Breast epithelium (tissue), 3 donors: ENCODE results near the gene HEPN1.

Experiments used
- CTCF ChIP-seq, 3 donors: fragments of 450-650 bp; IDR thresholded peaks; one replicate each; pipeline ENCODE4 v1.5.1; 2016 to 2017; ENCODE audit warnings: antibody characterized with exemption in 3 of 3, mild to moderate bottlenecking in 3 of 3, moderate library complexity in 3 of 3
- POLR2AphosphoS5 ChIP-seq, 3 donors: sonication (generic); formaldehyde crosslinking; IDR thresholded peaks; one replicate each; pipeline ENCODE4 v1.6.1; 2017; ENCODE audit warnings: antibody characterized with exemption in 3 of 3

GRCh38 chr11:124915541-124916369, 3.3 kb upstream of the HEPN1 start:
- no peak for TF ChIP-seq POLR2AphosphoS5 (IDR thresholded peaks at IDR 0.05)
- TF ChIP-seq CTCF (IDR thresholded peaks at IDR 0.05): no peak
